Fibroblast of lung (primary cell): ENCODE data around the gene TMEM30A.

Source experiments
- EZH2 ChIP-seq: IDR thresholded peaks from 2 replicates; pipeline ENCODE4 v1.5.1; 2012; ENCODE audit warnings: low read length, control low read depth, mild to moderate bottlenecking; ENCODE audit errors: missing control alignments
- TF ChIP-seq, protein P1 (sequence below), 2 donors: IDR thresholded peaks in 1 of 2; conservative IDR thresholded peaks in 1 of 2; 1 replicate in 1 of 2; 2 replicates in 1 of 2; pipeline ENCODE4 v1.5.1; 2011 to 2012; ENCODE audit warnings: low read length in 2 of 2, control low read depth in 1 of 2, inconsistent platforms in 1 of 2, low read depth in 1 of 2, mild to moderate bottlenecking in 1 of 2

DNA sequence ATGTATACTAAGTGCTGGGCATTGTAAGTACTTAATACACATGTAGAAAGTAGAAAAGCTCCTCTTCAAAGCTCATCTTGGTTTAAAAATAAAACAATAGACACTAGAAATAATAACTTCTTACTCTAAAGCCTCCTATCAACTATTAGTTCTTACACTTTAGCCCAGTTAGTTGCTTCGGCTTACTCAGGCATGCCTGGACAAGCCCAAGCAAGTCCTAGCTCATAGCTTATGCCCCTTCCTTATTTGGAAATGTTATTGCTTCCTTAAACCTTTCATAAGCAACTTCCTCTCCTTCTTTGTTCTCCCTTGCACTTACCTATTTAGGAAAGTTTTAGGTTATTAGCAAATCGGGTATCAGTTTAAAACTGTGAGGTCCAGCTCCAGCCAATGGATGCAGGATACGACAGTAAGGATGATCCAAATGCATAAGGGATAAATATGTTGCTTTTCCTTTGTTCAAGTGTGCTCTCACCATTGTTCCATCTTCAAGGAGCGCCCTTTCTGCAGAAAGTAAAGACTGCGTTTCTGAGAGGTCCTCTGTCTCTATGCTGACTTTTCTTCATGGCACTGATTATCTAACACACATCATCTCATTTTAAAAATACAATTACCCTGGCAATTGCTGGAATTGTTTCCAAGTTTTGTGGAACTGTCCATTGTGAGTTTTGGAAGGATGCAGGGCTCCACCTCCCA is 12.3 kb downstream of the TMEM30A start:
- TF ChIP-seq, protein P1, sequence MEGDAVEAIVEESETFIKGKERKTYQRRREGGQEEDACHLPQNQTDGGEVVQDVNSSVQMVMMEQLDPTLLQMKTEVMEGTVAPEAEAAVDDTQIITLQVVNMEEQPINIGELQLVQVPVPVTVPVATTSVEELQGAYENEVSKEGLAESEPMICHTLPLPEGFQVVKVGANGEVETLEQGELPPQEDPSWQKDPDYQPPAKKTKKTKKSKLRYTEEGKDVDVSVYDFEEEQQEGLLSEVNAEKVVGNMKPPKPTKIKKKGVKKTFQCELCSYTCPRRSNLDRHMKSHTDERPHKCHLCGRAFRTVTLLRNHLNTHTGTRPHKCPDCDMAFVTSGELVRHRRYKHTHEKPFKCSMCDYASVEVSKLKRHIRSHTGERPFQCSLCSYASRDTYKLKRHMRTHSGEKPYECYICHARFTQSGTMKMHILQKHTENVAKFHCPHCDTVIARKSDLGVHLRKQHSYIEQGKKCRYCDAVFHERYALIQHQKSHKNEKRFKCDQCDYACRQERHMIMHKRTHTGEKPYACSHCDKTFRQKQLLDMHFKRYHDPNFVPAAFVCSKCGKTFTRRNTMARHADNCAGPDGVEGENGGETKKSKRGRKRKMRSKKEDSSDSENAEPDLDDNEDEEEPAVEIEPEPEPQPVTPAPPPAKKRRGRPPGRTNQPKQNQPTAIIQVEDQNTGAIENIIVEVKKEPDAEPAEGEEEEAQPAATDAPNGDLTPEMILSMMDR (conservative IDR thresholded peaks at IDR 0.05 in 1 of 2, IDR thresholded peaks at IDR 0.05 in 1 of 2; ENCODE audit: low read depth in 1 of 2, low read length in 2 of 2), result no peak
- TF ChIP-seq EZH2, result no peak
